ENCODE measurements around the gene GRK2.

Gene GRK2

GRCh38 chr11:67301313-67301921 is 35.1 kb downstream of the GRK2 start:
- DNase-seq = no peak

GRCh38 chr11:67301951-67302516 is 35.8 kb downstream of the GRK2 start:
- DNase-seq = peak in 3 of 4 experiments; percentile 61 to 72 (median 62)

- peak in 3 of 4 experiments; percentile 65 to 79 (median 71) for DNase-seq
These were observed 36.4 kb downstream of the GRK2 start for GRCh38 chr11:67302571-67303131.

- DNase-seq = peak; percentile 66 to 90 (median 81)
These were observed 37.0 kb downstream of the GRK2 start, which contains the start of gene SSH3 for GRCh38 chr11:67303132-67303834. SSH3 (plus strand) TSS chr11:67303530; CDS start chr11:67303626, 96 bp downstream.

- peak in 3 of 4 experiments; percentile 29 to 50 (median 36) for DNase-seq
These were observed 37.6 kb downstream of the GRK2 start for GRCh38 chr11:67303835-67304411.

- DNase-seq = peak in 1 of 4 experiments; percentile 1
These were observed 38.3 kb downstream of the GRK2 start for GRCh38 chr11:67304511-67305113.

- DNase-seq = peak in 1 of 4 experiments; percentile 2
These were observed 40.7 kb downstream of the GRK2 start for GRCh38 chr11:67306769-67307544.

- DNase-seq = peak in 1 of 4 experiments; percentile 1
These were observed 41.3 kb downstream of the GRK2 start for GRCh38 chr11:67307545-67308001.

GRCh38 chr11:67308031-67308866 is 42.0 kb downstream of the GRK2 start:
- DNase-seq = peak in 1 of 4 experiments; percentile 2

- DNase-seq = no peak
These were observed 42.9 kb downstream of the GRK2 start for GRCh38 chr11:67309166-67309565.

GRCh38 chr11:67309661-67310061 is 43.4 kb downstream of the GRK2 start:
- no peak for DNase-seq

GRCh38 chr11:67310246-67311050 is 44.2 kb downstream of the GRK2 start:
- no peak for DNase-seq

- no peak for DNase-seq
These were observed 44.8 kb downstream of the GRK2 start for GRCh38 chr11:67311051-67311555.

- DNase-seq = no peak
These were observed 45.3 kb downstream of the GRK2 start for GRCh38 chr11:67311556-67312082.

- DNase-seq = peak; percentile 40 to 66 (median 61)
These were observed 46.1 kb downstream of the GRK2 start for GRCh38 chr11:67312187-67313021.

- no peak for DNase-seq
These were observed 47.0 kb downstream of the GRK2 start for GRCh38 chr11:67313125-67313890.

- no peak for DNase-seq
These were observed 47.9 kb downstream of the GRK2 start for GRCh38 chr11:67314218-67314617.

All from suppressor macrophage (primary cell).